Erythroblast (primary cell): ENCODE results near the gene MTR.

Experiments used
- DNase-seq, 2 experiments: peaks; one replicate each; lab custom pipeline; 2025; lab: John Stamatoyannopoulos, UW
- GATA1 ChIP-seq: IDR thresholded peaks from 2 replicates; pipeline ENCODE4 v1.6.1; 2011; ENCODE audit warnings: low read depth, mild to moderate bottlenecking, control low read depth, low read length, moderate library complexity
- POLR2A ChIP-seq: IDR thresholded peaks from 2 replicates; pipeline ENCODE4 v1.6.1; 2011; ENCODE audit warnings: mild to moderate bottlenecking, low read length

The MTR gene

GRCh38 chr1:236760986-236761385 is 34.1 kb upstream of the MTR start:
- no peak for DNase-seq
- no peak for TF ChIP-seq POLR2A

DNA sequence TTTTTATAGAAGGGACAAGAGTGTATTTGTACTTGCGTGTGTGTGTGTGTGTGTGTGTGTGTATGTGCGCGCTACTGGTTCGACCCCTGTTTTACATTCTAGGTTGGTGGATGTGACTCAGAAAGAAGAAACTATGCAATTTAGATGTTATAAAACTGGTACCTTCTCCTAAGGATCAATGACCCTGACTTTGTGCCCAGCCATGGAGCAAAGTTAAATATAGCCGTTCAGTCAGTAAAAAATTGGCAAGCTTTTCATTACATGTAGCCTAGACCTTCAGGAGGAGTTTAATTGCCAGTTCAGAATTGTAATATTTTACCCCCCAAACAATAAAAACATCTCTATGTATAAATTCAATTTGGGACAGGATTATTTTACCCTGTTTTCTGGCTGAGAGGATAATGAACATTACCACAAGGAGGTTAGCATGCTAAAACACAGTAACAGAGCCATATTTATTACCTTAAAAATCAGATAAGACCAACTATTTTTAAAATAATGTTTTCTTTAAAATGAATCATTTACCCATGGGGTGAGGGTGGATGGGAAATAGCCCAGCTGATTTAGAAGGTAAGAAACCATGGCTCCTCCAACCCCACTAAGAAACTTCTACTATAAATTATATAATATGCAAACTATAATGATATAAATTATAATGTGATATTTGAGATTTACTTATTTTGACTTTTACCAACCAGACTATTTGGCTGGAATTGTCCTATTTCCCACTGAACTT is 33.5 kb upstream of the MTR start:
- TF ChIP-seq GATA1 (no peak), POLR2A (no peak)
- no peak for DNase-seq

DNA sequence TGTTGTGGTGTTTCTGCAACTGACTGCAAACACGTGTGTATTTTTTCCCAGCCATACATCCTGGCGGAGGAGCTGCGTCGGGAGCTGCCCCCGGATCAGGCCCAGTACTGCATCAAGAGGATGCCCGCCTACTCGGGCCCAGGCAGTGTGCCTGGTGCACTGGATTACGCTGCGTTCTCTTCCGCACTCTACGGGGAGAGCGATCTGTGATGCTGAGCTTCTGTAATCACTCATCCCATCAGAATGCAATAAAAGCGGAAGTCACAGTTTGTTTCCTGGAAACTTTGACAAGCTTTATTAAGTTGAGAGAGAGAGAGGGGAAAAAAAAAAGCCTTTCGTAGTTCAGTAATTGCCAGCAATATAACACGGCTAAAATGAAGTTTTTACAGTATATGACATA is 32.7 kb upstream of the MTR start:
- TF ChIP-seq GATA1: no peak
- no peak for TF ChIP-seq POLR2A
- no peak for DNase-seq

GRCh38 chr1:236765831-236766230 is 29.3 kb upstream of the MTR start:
- TF ChIP-seq POLR2A (no peak), GATA1 (no peak)

GRCh38 chr1:236766506-236766905 is 28.6 kb upstream of the MTR start:
- no peak for TF ChIP-seq POLR2A
- TF ChIP-seq GATA1: no peak
- no peak for DNase-seq

More at GRCh38 chr1:236765831-236766230, 29.3 kb upstream of the MTR start:
- no peak for DNase-seq

DNA sequence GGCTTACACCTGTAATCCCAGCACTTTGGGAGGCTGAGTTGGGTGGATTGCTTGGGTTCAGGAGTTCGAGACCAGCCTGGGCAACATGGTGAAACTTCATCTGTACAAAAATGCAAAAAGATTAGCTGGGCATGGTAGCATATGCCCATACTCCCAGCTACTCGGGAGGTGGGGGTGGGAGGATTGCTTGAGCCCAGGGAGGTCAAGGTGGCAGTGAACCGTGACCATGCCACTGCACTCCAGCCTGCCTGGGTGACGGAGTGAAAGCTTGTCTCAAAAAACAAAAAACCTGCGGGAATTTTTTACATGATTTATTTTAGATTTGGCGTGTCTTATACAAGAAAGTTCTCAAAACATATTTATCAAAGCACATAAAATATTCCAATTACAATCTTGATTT is 27.8 kb upstream of the MTR start:
- no peak for DNase-seq
- TF ChIP-seq GATA1 (no peak), POLR2A (no peak)

GRCh38 chr1:236768601-236769000 is 26.5 kb upstream of the MTR start:
- DNase-seq: no peak
- TF ChIP-seq POLR2A (no peak), GATA1 (no peak)

DNA sequence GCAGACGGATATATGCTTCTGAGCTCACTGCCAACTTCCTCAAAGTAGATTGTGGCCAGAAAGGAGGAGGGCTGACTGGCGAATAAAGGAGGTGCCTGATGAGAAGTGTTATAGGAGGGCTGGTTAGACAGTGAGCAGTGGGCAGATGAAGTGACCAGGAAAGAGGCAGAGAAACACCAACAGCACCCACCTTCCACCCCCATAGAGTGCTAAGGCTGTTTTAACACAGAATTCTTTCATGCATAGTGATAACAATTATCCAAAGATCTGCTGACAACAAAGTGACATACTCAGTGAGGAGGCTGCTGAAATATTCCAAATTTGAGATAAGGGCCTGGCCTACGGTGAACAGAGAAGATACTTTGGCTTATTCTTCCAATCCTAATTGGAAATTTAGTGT is 21.2 kb upstream of the MTR start:
- DNase-seq: no peak
- TF ChIP-seq POLR2A (no peak), GATA1 (no peak)

GRCh38 chr1:236774926-236775325 is 20.2 kb upstream of the MTR start:
- no peak for TF ChIP-seq GATA1
- no peak for TF ChIP-seq POLR2A
- DNase-seq: peak in 1 of 2 experiments; percentile 24

GRCh38 chr1:236779312-236779711 is 15.8 kb upstream of the MTR start:
- DNase-seq: no peak
- TF ChIP-seq GATA1 (no peak), POLR2A (no peak)

GRCh38 chr1:236785477-236785876 is 9.6 kb upstream of the MTR start:
- no peak for DNase-seq
- no peak for TF ChIP-seq POLR2A

GRCh38 chr1:236786453-236786852 is 8.6 kb upstream of the MTR start:
- TF ChIP-seq GATA1: no peak
- no peak for TF ChIP-seq POLR2A

DNA sequence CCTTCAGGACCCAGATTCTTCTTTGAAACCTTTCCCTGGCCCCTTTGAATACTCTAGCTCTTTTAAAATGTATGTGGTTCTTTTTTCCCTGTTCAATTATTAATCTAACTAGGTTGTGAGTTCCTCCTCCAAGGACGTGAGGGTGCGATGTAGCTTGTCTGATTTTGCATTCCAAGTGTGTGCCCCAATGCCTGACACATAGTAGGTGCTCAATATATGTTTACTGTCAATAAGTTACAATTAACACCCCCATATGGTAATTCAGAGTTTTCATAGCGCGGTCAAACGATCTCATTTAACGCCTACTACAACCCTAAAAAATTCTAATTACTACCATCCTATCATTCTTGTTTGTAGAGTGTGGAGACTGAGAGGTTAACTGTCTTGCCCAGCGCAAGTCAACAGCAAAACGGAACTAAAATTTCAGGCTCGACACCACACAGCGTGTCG is 482 bp upstream of the MTR start:
- TF ChIP-seq POLR2A (no peak), GATA1 (no peak)
- DNase-seq: no peak

More at GRCh38 chr1:236786453-236786852, 8.6 kb upstream of the MTR start:
- no peak for DNase-seq

DNA sequence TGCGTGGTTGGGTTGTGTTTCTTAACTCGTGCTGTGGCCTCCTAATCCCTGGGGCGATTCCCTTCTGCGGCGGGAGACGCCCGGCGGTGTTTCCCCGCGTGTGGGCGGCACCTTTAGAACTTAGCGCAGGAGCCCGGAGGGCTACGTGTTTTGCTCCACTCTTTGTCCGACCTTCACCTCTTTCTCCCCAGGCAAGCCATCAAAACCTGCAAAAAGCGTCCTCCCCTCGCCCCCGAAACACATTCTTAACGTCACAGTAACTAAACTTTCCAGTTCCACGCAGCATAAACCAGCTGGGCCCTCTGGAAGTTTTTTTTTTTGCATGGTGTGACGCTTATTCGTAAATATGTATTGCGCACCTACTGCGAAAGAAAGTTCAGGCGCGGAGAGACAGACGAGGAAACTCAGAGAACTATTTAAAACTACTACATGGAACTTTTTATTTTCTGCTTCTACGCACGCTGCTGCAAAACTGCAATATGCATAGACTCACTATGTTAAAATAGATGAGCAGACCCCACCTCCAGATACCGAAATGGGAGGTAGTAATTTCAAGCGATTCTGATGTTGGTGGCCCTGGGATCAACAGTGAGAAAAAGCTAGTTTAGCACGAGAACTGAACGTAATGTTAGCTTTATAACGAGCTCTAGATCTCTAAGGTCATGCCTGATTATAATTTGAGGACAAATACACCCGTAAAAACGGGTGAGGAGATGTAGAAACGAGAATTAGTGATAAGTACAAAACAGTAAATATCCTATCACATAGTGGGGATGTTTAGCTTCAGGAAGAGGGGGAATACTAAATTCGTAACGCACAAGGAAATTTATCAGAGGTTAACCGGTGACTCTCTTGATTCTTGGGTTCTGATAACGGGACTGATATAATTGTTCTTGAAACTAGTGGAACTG is 920 bp downstream of the MTR start:
- peak; percentile 70 to 83 for DNase-seq
- TF ChIP-seq GATA1 (no peak), POLR2A (no peak)

GRCh38 chr1:236799001-236799400 is 3.9 kb downstream of the MTR start:
- TF ChIP-seq POLR2A (no peak), GATA1 (no peak)
- DNase-seq: no peak
